PC-3 (cell line): ENCODE data around the gene PBX4.

Source experiments
- CTCF ChIP-seq: fragments of 300-600 bp; sonication (generic); conservative IDR thresholded peaks from 2 replicates; pipeline ENCODE4 v1.5.1; 2017; ENCODE audit warnings: antibody characterized with exemption, low read depth, mild to moderate bottlenecking, low read length
- EZH2 ChIP-seq: fragments of 300-600 bp; sonication (generic); IDR thresholded peaks from one replicate; pipeline ENCODE4 v1.6.1; 2017; ENCODE audit warnings: antibody characterized with exemption, mild to moderate bottlenecking, low read length; ENCODE audit not compliant: unreplicated experiment

- TF ChIP-seq CTCF (no peak), EZH2 (no peak)
Observed at GRCh38 chr19:19558055-19558454, 60.4 kb downstream of the PBX4 start.
